Activated CD8-positive, alpha-beta memory T cell treated with anti-CD3 and anti-CD28 coated beads, Interleukin-2, amount 50 U/mL, for 1 hour (primary cell): ENCODE data around the gene NTN4.
"Not testable (repeated sequence)": the region's sequence is repeated elsewhere in the genome, so short reads cannot be mapped to it uniquely, and the experiment has no call there.

Experiments
- DNase-seq: peaks from one replicate; pipeline ENCODE4 v3.0.0-alpha.2; 2020; ENCODE audit errors: extremely low read depth

Gene NTN4

DNA sequence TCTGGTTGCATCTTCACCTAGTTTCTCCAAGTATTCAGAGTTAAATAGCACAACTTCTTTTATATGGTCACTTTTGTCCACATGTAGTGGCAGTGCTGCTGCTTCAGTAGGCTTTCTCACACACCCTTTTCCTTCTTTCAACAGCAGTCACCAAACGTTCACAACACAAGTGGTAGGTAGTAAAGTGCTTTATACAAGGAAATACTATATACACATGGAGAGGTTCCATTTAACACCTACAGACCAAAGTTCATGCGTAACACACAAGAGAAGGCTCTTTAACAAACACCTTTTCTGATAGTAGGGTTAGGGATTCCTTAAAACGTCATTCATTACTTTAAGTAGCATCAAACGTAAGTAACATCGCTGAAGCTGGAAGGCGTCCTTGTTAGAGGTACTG is 132.2 kb downstream of the NTN4 start:
- DNase-seq: no peak

DNA sequence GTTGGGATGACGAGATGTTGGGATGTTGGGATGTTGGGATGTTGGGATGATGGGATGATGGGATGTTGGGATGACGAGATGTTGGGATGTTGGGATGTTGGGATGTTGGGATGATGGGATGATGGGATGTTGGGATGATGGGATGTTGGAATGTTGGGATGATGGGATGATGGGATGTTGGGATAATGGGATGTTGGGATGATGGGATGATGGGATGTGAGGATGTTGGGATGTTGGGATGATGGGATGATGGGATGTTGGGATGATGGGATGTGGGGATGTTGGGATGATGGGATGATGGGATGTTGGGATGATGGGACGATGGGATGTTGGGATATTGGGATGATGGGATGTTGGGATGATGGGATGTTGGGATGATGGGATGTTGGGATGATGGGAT is 135.9 kb downstream of the NTN4 start:
- not testable (repeated sequence) for DNase-seq

DNA sequence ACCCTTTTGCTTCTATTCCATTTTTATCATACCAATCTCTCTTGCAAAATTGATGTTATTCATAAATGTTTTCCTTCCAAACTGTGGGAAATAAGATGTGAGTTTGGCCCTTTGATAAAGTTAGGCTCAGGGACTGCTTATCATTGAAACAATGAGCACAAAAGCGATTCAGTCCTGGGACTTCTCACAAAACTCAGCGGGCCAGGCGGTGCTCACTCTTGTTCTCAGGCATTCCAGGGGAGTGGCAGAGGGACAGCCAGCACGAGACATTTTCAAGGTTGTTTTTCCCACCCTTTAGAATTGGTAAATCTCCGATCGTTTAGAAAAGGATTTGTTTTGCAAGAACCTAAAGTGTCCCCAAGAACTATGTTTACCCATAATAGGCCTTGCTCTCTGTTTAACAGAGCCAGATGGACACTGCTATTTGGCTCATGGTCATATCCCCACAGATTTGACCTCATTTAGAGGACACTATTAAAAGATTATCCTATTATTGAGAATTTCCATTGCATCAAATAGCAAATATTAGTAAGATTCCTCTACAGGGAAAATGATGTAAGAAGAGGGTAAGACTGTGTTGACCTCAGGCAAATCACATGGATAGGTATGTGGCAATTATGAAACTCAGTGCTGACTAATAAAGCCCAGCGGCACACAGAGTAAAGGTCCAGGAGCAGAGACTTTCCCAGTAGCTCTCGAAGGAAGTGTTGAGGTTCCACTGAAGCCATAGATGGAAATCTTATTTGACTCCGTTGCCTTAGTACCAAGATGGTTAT is 136.6 kb downstream of the NTN4 start:
- DNase-seq: no peak

DNA sequence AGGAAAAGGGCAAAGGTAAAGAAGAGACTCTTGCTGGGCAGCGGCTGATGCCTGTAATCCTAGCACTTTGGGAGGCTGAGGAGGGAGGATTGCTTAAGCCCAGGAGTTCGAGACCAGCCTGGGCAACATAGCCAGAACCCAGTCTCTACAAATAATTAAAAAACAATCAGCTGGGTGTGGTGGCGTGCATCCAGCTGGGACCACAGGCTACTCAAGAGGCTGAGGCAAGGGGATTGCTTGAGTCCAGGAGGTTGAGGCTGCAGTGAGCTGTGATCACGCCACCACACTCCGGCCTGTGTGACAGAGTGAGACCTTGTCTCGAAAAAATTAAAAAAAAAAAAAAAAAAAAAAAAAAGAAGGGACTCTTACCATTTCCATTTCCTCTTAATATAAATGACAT is 138.9 kb downstream of the NTN4 start:
- DNase-seq: no peak

DNA sequence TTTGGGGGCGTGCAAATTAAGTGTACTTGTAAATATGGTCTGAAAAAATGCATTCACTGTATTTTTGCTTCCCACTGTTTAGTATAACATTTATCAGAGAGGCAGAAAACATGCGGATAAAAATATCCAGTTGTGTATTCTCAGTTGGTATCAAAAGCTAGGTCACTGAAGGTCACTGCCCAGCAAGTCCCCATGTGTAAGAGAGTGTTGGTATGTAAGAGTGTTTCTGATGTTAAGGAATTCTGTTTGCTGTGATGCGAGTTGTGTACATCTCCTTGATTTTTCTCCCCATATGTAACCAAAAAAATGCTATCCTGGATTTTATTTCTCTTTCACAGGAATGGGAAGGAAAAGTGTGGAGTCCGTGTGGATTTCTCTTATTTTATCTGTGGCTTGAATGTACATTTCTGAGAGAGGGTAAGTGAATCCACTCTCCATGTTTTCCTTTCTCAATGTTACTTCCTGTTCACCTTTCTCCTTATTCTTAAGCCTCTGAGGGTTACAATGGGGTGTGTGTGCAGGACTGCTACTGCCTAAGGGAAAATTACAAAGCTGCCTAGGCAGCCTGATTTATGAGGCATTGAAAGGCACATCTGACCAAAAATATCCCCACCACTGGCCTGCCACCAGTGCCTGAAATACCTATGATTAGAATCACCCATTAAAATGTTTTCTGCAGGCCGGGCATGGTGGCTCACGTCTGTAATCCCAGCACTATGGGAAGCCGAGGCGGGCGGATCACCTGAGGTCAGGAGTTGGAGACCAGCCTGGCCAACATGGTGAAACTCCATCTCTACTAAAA is 141.4 kb downstream of the NTN4 start:
- DNase-seq: no peak

DNA sequence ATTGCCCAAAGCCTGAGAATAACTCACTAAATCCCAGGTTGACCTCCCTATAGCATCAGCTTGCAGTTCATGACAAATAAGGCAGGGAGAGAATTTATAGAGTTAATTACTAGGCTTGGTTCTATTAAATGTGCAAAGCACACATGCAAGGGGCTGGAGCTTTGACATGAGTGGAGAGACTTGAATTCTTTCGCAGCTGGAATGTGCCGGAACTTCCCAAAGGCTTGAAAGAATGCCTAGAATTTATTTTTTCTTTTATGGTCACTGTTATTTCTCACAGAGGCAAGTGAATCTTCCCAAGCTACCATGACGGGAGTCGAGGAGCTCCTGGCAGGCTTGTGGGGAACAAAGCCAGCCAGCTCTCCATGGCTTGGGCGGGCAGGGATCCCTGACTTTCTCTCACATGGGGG is 143.8 kb downstream of the NTN4 start:
- DNase-seq: no peak

DNA sequence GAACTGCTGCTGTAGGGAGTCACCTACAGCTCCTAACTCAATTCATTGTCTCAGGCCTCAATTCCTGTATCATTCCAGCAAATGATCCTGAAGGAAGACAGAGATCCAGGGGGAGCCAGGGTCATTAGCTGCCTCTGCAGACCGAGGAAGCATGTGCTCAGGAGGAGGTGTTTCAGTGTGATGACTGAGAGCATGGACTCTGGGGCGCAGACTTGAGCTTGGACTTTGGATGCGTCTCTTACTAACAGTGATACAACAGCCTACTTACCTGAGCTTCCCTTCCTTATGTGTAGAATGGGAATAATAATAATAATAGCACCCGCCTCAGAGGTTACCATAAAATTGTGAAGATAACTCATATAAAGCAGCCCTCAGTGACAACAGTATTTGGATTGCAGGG is 147.3 kb downstream of the NTN4 start:
- DNase-seq: no peak

DNA sequence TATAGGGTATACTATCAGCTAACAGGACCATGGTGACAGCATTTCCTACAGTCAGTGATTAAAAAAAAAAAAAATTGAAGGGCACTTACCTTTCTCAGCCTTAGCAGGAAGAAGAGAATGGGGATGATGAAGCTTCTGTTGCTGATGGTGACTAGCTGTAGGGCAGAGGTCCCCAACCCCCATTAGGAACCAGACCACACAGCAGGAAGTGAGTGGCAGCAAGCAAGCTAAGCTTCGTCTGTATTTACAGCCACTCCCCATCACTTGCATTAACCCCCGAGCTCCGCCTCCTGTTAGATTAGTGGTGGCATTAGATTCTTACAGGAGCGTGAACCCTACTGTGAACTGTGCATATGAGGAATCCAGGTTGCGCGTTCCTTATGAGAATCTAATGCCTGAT is 148.0 kb downstream of the NTN4 start:
- no peak for DNase-seq

DNA sequence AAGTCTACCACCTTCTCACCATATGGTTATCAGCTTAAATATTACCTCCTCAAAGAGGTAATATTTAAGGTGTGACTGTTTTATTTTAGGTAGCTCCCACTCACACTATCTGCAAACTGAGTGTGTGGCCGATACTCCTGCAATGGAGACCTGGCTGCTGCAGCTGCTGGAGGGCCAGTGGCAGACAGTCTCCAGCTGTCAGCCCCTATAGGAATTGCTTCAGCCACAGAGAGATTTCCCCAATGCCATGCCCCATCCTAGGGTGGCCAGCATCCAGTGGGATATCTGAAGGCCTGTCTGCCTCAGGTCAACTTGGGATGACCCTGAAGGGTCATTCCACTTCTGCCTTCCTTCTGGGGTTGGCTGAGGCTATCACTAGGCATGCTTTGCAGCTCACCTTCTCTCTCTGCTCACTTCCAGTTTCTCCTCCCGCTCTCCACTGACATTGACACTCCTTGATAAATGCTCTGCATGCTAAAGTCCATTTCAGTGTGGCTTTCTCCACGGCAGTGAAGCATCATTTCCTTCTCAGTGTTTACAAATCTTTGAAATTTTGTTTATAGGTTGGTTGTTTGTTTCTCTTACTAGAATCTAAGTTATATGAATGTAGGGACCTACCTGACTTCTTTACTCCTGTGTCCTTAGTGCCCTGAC is 149.1 kb downstream of the NTN4 start:
- DNase-seq: no peak

DNA sequence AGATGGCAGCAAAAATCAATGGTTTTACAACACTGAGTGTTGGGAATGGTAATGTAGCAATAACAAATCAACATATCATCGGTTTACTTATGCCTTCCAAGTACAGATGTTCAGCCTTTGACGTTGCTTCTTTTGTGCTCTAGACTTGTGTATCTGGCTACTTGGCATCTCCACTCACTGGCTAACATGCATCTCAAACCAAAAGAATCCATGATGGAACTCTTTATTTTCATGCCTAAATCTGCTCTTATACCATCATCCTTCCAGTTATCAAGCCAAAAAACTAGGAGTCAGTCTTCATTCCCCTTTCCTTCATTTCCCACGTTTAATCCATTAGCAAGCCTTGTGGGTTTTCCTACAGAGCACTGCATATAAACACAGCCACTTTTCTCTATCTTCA is 150.0 kb downstream of the NTN4 start:
- no peak for DNase-seq

DNA sequence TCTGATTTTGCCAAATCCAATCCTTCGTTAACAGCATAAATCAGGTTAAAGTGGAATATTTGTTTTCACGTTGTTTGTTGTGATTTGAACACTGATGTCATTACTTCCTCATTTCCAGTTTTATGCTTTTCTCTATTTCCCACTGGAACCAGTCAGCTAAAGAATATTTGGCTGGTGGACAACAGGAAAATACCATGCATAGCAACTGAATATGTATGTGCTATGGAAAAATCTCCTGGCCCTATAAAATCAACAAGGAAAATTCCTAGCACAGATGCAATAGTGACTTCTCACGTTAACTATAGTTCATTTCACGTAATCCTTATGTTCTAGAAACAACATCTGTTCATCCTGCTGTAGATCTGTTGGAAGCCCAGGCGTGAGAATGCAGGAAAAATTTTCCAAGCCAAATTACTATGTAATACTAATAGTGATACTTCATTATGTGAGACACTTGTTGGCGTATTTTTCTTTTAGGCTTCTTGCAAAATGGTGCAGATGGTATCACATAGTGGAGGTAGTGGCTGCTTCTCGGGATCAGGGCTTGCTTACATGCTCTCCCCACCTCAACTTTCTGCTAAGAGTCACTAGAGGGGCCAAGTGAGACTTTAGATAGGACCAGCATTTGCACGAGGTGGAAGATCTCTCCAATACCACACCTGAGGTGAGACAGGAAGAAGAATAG is 153.0 kb downstream of the NTN4 start:
- DNase-seq: no peak

DNA sequence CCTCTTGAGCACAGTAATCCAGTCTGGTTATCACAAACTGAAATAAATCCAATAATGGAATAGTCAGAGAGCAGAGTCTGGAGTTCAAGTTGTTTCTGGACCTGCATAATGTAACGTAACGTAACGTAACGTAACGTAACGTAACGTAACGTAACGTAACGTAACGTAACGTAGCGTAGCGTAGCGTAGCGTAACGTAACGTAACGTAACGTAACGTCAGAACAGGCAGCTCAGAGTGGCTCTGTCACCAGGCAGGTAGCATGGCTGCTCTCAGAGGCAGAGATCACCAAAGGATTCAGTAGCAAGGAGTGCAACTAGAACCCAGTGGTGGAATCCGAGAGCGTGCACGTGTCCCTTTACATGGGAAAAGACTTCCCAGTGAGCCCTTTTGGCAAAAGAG is 153.6 kb downstream of the NTN4 start:
- no peak for DNase-seq

DNA sequence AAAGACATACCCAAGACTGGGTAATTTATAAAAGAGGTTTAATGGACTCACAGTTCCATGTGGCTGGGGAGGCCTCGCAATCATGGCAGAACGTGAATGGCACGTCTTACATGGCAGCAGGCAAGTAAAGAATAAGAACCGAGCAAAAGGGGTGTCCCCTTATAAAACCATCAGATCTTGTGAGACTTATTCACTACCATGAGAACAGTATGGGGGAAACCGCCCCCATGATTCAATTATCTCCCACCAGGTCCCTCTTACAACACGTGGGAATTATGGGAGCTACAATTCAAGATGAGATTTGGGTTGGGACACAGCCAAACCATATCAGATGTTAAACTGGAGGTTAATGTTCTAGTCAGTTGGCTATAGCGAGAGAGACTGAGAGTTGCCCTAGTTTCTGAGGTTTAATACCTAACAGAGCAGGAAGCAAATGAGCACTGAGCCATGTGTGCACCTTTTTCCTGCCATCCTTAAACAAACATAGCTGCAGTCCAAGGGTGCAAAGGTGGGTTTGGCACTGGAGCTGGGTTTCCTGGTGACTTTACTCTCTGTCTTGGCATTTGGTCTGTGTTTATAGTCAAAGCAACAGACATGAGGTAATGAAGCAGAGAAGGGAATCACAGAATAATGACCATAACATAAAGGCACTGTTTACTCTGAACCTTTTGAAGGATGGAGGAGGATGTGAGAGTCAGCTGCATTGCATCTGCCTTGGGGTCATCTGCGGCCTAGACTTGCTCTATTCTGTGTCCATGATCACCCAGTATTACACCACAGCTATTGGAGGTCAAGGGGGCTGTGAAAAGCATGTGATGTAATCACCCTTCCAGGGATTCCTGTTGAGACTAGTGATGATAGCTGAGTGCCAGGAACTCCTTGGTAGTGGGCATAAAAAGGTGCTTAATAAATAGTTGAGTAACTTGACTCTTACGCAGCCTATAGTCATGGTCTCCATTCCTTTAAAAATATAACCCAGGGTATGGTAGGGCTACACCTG is 155.6 kb downstream of the NTN4 start:
- DNase-seq: no peak

DNA sequence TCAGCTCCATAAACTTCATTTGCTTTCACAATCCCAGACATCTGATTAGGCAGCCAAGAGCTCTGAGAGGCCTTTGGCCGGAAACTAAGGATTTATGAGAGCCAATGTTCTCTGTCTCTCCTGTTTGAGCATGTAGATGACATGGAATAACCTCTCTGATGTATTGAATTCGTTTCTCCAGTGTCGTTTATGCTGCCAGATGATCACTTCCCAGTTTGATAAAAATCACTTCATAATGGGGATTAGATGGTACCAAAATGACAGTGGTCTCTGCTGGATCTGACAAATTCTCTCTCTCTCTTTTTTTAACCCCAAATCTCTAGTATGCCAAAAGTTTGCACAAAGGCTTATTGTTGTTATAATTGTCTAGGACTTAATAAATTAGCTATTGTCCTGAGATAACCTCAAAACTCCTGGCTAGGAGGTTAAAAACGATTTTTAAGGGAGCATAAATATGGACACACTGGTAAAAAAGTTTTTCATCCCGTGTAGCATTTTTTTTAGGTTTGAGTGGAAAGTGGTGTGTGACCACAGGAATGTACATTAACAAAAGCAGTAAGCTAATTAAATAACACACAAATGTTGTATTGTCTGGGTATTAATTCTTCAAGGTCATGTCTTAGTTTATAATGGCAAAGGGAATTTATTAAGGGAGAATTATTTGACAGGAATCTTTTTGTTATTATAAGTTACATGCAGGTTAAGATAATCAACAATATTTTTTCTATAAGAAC is 156.7 kb downstream of the NTN4 start:
- no peak for DNase-seq

DNA sequence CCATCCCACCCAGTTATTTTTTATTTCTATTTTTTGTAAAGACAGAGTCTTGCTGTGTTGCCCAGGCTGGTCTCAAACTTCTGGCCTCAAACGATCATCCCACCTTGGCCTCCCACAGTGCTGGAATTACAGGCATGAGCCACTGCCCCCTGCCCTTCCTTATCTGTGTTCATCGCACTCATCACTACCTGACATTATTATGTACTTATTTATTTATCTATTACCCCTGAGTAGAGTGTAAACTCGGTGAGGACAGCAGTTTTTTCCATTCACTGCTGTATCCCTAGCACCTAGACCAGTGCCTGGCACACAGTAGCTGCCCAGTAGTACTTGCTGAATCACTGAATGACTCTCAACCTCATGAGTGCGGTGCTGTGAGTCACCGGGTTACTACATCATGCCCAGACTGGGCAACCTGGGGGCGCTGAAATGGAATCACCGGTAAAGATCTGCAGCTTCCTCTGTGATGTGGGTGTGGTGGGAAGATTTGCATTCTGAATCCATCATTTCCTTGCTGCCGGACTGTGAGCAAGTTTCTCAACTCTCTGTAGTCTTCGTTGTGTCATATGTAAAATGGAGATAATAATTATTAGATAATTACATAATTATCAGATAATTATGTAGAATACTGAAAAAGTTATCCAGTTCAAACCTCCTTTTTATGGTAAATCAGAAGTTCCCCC is 157.4 kb downstream of the NTN4 start:
- no peak for DNase-seq

DNA sequence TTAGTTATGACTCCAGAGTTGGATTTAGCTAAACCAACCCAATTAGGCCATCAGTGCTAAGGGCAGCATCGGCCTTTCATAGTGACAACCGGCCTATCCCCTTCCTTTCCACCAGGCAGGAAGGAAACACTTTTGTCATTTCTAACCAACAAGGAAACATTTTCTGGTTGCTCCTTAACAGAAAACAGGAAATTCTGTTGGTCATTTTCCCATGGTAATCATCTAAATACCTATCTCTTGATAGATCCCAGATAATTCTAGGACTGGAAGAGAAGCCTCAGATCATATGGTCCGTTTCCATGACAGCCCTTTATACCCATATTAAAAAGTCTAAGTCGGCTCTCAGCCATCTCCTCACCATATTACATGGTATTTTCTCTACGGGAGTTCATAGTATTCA is 160.1 kb downstream of the NTN4 start:
- no peak for DNase-seq

DNA sequence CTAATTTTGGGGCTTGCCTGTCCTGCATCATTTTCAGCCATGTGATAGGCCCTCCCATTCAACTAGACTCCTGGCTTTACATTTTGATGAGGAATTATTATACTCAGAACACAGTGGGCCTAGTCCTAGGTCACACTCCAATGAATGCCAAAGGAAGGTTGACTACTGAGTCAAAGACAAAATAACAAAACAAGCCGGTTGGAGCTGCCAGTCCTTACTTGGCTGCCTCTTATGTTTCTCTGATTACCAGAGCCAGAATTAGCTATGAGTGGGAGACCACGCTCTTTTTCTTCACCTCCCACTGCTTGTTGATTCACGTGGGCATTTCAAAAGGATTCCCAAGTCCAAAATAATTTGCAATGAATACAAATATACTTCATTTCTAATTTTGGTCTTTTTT is 161.2 kb downstream of the NTN4 start:
- DNase-seq: no peak

DNA sequence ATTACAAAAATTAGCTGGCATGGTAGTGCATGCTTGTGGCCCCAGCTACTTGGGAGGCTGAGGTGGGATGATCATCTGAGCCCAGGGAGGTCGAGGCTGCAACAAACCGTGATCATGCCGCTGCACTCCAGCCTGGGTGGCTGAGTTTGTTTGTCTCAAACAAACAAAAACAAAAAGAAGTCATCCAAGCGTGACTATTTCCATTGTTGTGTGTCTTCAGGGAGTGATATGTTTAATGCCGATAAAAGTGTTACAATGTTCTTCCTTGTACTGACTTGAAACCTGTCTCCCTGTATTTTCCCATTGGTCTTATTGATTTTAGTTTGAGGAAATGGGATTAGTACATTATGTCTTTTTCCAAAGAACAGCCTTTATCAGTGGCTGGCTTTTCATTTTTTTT is 163.7 kb downstream of the NTN4 start:
- no peak for DNase-seq

DNA sequence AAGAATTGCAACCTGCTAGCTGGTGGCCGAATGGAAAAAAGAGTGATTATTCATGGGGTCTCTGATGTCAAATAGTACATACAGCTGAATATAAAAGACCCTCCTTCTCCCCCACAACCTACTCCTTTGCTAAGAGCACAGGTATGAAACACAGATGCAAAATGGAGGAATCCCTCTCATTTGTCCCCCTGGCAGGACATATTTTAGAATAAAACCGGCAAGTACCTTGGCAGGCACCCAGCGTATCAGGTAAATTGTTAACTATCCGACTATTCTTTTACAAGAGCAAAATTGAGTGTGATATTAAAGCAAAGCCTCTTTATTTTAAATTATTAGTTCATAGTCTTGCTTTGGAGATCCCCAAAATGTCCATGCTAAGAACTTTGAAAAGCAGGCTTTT is 165.6 kb downstream of the NTN4 start:
- DNase-seq: no peak

DNA sequence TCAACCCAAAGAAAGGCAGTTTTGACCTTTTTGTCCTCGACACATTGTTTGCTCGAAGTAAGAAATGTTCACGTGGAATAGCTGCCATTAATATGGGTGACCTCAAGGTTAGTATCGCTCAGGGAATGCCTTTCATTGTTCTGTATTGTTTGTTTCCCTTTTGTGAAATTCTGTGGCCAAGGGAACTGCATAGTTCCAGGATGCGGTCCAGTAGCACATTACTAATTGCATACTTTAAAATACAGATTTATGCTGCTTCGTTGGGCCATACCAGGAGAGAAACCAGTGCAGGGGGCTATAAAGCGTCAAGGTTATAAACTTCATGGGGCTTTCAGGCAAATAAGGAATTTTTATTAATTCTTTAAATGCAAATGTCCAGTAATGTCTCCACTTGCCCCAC is 166.0 kb downstream of the NTN4 start:
- DNase-seq: no peak
